HG03469 (cell line): Measurements from ENCODE around the gene ENTHD1.
"Not testable (repeated sequence)": the region's sequence is repeated elsewhere in the genome, so short reads cannot be mapped to it uniquely, and the experiment has no call there.

ENCODE experiments used
- ATAC-seq: cut with Tn5 transposase; IDR thresholded peaks from one replicate; pipeline ENCODE4 v1.9.1; 2021; ENCODE audit warnings: mild to moderate bottlenecking, moderate library complexity, moderate number of reproducible peaks; ENCODE audit not compliant: unreplicated experiment

The ENTHD1 gene

GRCh38 chr22:39851606-39852315 lies 41.8 kb downstream of the ENTHD1 start:
- no peak for ATAC-seq

- no peak for ATAC-seq
These were observed 46.1 kb downstream of the ENTHD1 start for GRCh38 chr22:39847477-39847876.

- not testable (repeated sequence) for ATAC-seq
These were observed 47.0 kb downstream of the ENTHD1 start for GRCh38 chr22:39846539-39846938.

GRCh38 chr22:39845529-39845928 lies 48.0 kb downstream of the ENTHD1 start:
- ATAC-seq = no peak

- ATAC-seq = no peak
These were observed 53.5 kb downstream of the ENTHD1 start for GRCh38 chr22:39839917-39840510.

- ATAC-seq = no peak
These were observed 54.4 kb downstream of the ENTHD1 start for GRCh38 chr22:39839204-39839603.

GRCh38 chr22:39833610-39834009 lies 60.0 kb downstream of the ENTHD1 start:
- ATAC-seq = no peak

- ATAC-seq = no peak
These were observed 60.5 kb downstream of the ENTHD1 start for GRCh38 chr22:39833093-39833492.

GRCh38 chr22:39832627-39833074 lies 60.9 kb downstream of the ENTHD1 start:
- ATAC-seq = no peak

- ATAC-seq = peak; percentile 54
These were observed 67.9 kb downstream of the ENTHD1 start for GRCh38 chr22:39825661-39826102.

GRCh38 chr22:39821008-39821407 lies 72.6 kb downstream of the ENTHD1 start:
- ATAC-seq = no peak

- ATAC-seq = no peak
These were observed 73.3 kb downstream of the ENTHD1 start for GRCh38 chr22:39820256-39820655.

- ATAC-seq = no peak
These were observed 74.1 kb downstream of the ENTHD1 start for GRCh38 chr22:39819429-39819828.

GRCh38 chr22:39818094-39818493 lies 75.5 kb downstream of the ENTHD1 start:
- ATAC-seq = no peak

GRCh38 chr22:39815932-39816331 lies 77.6 kb downstream of the ENTHD1 start:
- no peak for ATAC-seq

GRCh38 chr22:39814899-39815298 lies 78.7 kb downstream of the ENTHD1 start:
- no peak for ATAC-seq

GRCh38 chr22:39809772-39810557 lies 83.6 kb downstream of the ENTHD1 start:
- ATAC-seq = no peak

GRCh38 chr22:39808081-39808480 lies 85.5 kb downstream of the ENTHD1 start:
- no peak for ATAC-seq

- no peak for ATAC-seq
These were observed 87.5 kb downstream of the ENTHD1 start for GRCh38 chr22:39806109-39806508.

GRCh38 chr22:39805117-39805516 lies 88.4 kb downstream of the ENTHD1 start:
- no peak for ATAC-seq

GRCh38 chr22:39802682-39803081 lies 90.9 kb downstream of the ENTHD1 start:
- ATAC-seq = no peak
